K562 (cell line): Measurements from ENCODE around the gene TPD52L2. TPM values are rescaled to one million over a fixed set of nuclear protein-coding genes. Genes with fewer than 3 reads are reported as not detected.

Source experiments
- ATAC-seq: fragments of 200-7000 bp; cut with Tn5 transposase; 3 replicates; pipeline ENCODE4 v1.9.1; 2020; ENCODE audit warnings: moderate library complexity
- Bru-seq: library from RNA; stranded (reverse); fragments of 400-500 nt; gene quantifications from one replicate; lab custom pipeline; 2021; lab: Mats Ljungman, UMichigan
- BruChase-seq, 2 experiments: library from RNA; stranded (reverse); fragments of 400-500 nt; gene quantifications; one replicate each; lab custom pipeline; 2021; lab: Mats Ljungman, UMichigan
- BruUV-seq: library from RNA; stranded (reverse); fragments of 400-500 nt; replicated peaks from 2 replicates; lab custom pipeline; 2021; lab: Mats Ljungman, UMichigan
- CTCF ChIA-PET: fragments of 300-600 bp; formaldehyde crosslinking; extraction: SDS; loops from one replicate; lab custom pipeline; 2021; ENCODE audit warnings: low intra/inter-chr PET ratio; lab: Yijun Ruan, JAX
- POLR2A ChIA-PET: fragments of 300-600, 350-650 bp; sonication (Branson Sonifier 250); formaldehyde crosslinking; extraction: SDS; loops from one replicate; lab custom pipeline; 2021; ENCODE audit warnings: antibody characterized with exemption, inconsistent platforms; lab: Yijun Ruan, JAX
- DNase-seq, 4 experiments: peaks; one replicate each; pipeline versions ENCODE4 v3.0.0 to v3.0.0-alpha.2; 2011 to 2018; ENCODE audit warnings: low spot score in 3 of 4, mixed read lengths in 3 of 4; ENCODE audit errors: extremely low read depth in 1 of 4
- FAIRE-seq: peaks from 2 replicates; lab custom pipeline; 2011; peaks lifted over from hg19 to GRCh38; lab: Jason Lieb, UNC
- H2AFZ ChIP-seq: 2 replicates; pipeline ENCODE4 v1.6.0; 2011; ENCODE audit warnings: low read depth, low read length, control low read depth, inconsistent platforms
- H3K27ac ChIP-seq: fragments of 200-600 bp; 3 replicates; pipeline ENCODE4 v1.8.0; 2011; ENCODE audit warnings: low read depth, mild to moderate bottlenecking, control low read depth, inconsistent platforms, low read length, moderate library complexity, mixed read lengths; ENCODE audit errors: extremely low read depth
- H3K27me3 ChIP-seq, 2 experiments: fragments of 300-600 bp in 1 of 2; 2 replicates in 1 of 2; 3 replicates in 1 of 2; pipeline versions ENCODE4 v1.6.0 to v1.8.0; 2011; ENCODE audit warnings: inconsistent platforms in 2 of 2, low read length in 2 of 2, mild to moderate bottlenecking in 1 of 2, mixed read lengths in 1 of 2, moderate library complexity in 1 of 2; ENCODE audit not compliant: control insufficient read depth in 2 of 2, insufficient read depth in 2 of 2
- H3K36me3 ChIP-seq: fragments of 300-600 bp; 3 replicates; pipeline ENCODE4 v1.8.0; 2011; ENCODE audit warnings: mild to moderate bottlenecking, low read length, inconsistent platforms; ENCODE audit not compliant: control insufficient read depth, insufficient read depth
- H3K4me1 ChIP-seq, 2 experiments: fragments of 200-600 bp in 1 of 2; replicated peaks in 1 of 2; 2 replicates in 1 of 2; 3 replicates in 1 of 2; pipeline versions ENCODE4 v1.5.1 to v1.8.0; 2011; ENCODE audit warnings: inconsistent platforms in 2 of 2, low read length in 2 of 2, mild to moderate bottlenecking in 1 of 2, mixed read lengths in 1 of 2, moderate library complexity in 1 of 2; ENCODE audit not compliant: control insufficient read depth in 2 of 2, insufficient read depth in 2 of 2
- H3K4me2 ChIP-seq: 2 replicates; pipeline ENCODE4 v1.6.1; 2011; ENCODE audit warnings: low read length, control low read depth, inconsistent platforms, mixed read lengths; ENCODE audit not compliant: insufficient read depth
- H3K4me3 ChIP-seq: fragments of 200-600 bp; sonication (generic), shearing (Covaris generic); 2 replicates; pipeline ENCODE4 v1.5.1; 2016; ENCODE audit warnings: control low read depth, inconsistent platforms
- H3K79me2 ChIP-seq: fragments of 200-600 bp; 3 replicates; pipeline ENCODE4 v1.8.0; 2011; ENCODE audit warnings: low read length, inconsistent platforms; ENCODE audit not compliant: control insufficient read depth, insufficient read depth
- H3K9ac ChIP-seq, 2 experiments: 2 replicates each; pipeline versions ENCODE4 v1.6.0 to v1.6.1; 2011; ENCODE audit warnings: low read depth in 2 of 2, low read length in 2 of 2, control low read depth in 1 of 2, inconsistent platforms in 1 of 2, mild to moderate bottlenecking in 1 of 2, mixed read lengths in 1 of 2; ENCODE audit not compliant: insufficient read depth in 1 of 2
- H3K9me1 ChIP-seq: one replicate; pipeline ENCODE4 v1.6.0; 2011; ENCODE audit warnings: inconsistent platforms, mild to moderate bottlenecking, low read length, moderate library complexity; ENCODE audit not compliant: control insufficient read depth, insufficient read depth
- H3K9me3 ChIP-seq: replicated peaks from 2 replicates; pipeline ENCODE4 v1.5.1; 2011; ENCODE audit warnings: low read depth, low read length, inconsistent platforms; ENCODE audit not compliant: control insufficient read depth, insufficient read depth
- H4K20me1 ChIP-seq: replicated peaks from 2 replicates; pipeline ENCODE4 v1.6.1; 2011; ENCODE audit warnings: low read length, inconsistent platforms, mixed read lengths; ENCODE audit not compliant: control insufficient read depth, insufficient read depth
- CBX1 ChIP-seq: sonication (generic); IDR thresholded peaks from 2 replicates; pipeline ENCODE4 v1.6.1; 2016; ENCODE audit warnings: antibody characterized with exemption, low read depth, mild to moderate bottlenecking
- DMBX1 ChIP-seq: fragments of 250-450 bp; sonication (Bioruptor Pico); IDR thresholded peaks from 2 replicates; pipeline ENCODE4 v1.8.0; 2022; ENCODE audit warnings: inconsistent platforms, mild to moderate bottlenecking, moderate library complexity, borderline replicate concordance
- MTF1 ChIP-seq: fragments of 250-450 bp; sonication (Bioruptor Pico); IDR thresholded peaks from 2 replicates; pipeline ENCODE4 v1.9.0; 2021; ENCODE audit warnings: moderate library complexity, mild to moderate bottlenecking, inconsistent platforms, borderline replicate concordance
- RFX1 ChIP-seq: fragments of 450-650 bp; IDR thresholded peaks from 2 replicates; pipeline ENCODE4 v1.6.1; 2016; ENCODE audit warnings: mild to moderate bottlenecking, moderate library complexity
- STAT5B ChIP-seq: fragments of 250-450 bp; sonication (Bioruptor Pico); IDR thresholded peaks from 2 replicates; pipeline ENCODE4 v1.8.0; 2021; ENCODE audit warnings: mild to moderate bottlenecking, inconsistent platforms
- TEAD4 ChIP-seq, 2 experiments: sonication (generic) in 1 of 2; formaldehyde crosslinking in 1 of 2; IDR thresholded peaks; 2 replicates each; pipeline versions ENCODE4 v1.6.1 to v1.8.0; 2012 to 2022; ENCODE audit warnings: borderline replicate concordance in 1 of 2, inconsistent platforms in 1 of 2, low read length in 1 of 2, mild to moderate bottlenecking in 1 of 2, missing genetic modification reagents in 1 of 2
- ZFPM2 ChIP-seq: fragments of 250-450 bp; sonication (Bioruptor Pico); IDR thresholded peaks from 2 replicates; pipeline ENCODE4 v1.5.1; 2022; ENCODE audit warnings: mild to moderate bottlenecking
- ZNF3 ChIP-seq: fragments of 250-450 bp; sonication (Bioruptor Pico); IDR thresholded peaks from 2 replicates; pipeline ENCODE4 v1.5.0; 2021; ENCODE audit warnings: mild to moderate bottlenecking, moderate library complexity
- ZNF347 ChIP-seq: fragments of 450-650 bp; formaldehyde crosslinking; IDR thresholded peaks from 2 replicates; pipeline ENCODE4 v1.4.0; 2020; ENCODE audit warnings: low read depth, mild to moderate bottlenecking, moderate library complexity
- WGBS: fragments of 100-300 bp; shearing (Covaris generic); methylation state at CpG from one replicate; pipeline ENCODE4 v1.1.6; 2016; ENCODE audit warnings: low coverage, mixed read lengths; ENCODE audit not compliant: insufficient coverage; ENCODE audit errors: missing lambda C conversion rate; 5-methylcytosine and 5-hydroxymethylcytosine counted together
- in situ Hi-C: fragments of 300-500 bp; cut with MboI; formaldehyde crosslinking; loops from 4 replicates; pipeline ENCODE4 v1.15.0; 2018; ENCODE audit warnings: inconsistent platforms, mixed read lengths
- intact Hi-C: fragments of 100-400 bp; cut with micrococcal nuclease; formaldehyde crosslinking; loops from 2 replicates; pipeline ENCODE4 v1.14.2; 2022
- long read RNA-seq, 3 experiments: library from polyadenylated mRNA in 2 of 3; library from RNA in 1 of 3; unstranded in 2 of 3; stranded (forward) in 1 of 3; transcript quantifications; one replicate each; pipeline ENCODE4 v2.0.0, GENCODE V29; 2019 to 2022
- polyA minus RNA-seq, 3 experiments: library from RNA; depleted of rRNA, polyadenylated mRNA; stranded (reverse); fragments of >200 nt; gene quantifications; 2 replicates each; pipeline ENCODE4 v1.2.3, GENCODE V29; 2011
- polyA plus RNA-seq, 8 experiments: library from polyadenylated mRNA; depleted of rRNA in 4 of 8; stranded (reverse) in 5 of 8; unstranded in 3 of 8; fragments of >200 nt; fragmentation: Nextera tagmentation in 2 of 8; fragmentation: Illumina TruSeq in 1 of 8; extraction: Ambion mirVana in 2 of 8; extraction: Trizol in 1 of 8; gene quantifications; 2 replicates each; pipeline versions ENCODE4 v1.2.1 to v1.2.3, GENCODE V29; 2011 to 2014; ENCODE audit warnings: inconsistent platforms in 1 of 8, missing spikeins in 1 of 8
- total RNA-seq, 7 experiments: library from RNA; depleted of rRNA in 6 of 7; stranded (reverse); fragments of >200 nt in 6 of 7; fragmentation: Illumina TruSeq in 2 of 7; extraction: Trizol in 2 of 7; gene quantifications; 2 replicates each; pipeline versions ENCODE4 v1.2.1 to v1.2.3, GENCODE V29; 2011 to 2021; ENCODE audit warnings: low replicate concordance in 1 of 7
- TF ChIP-seq, protein P1 (sequence below): fragments of 450-650 bp; IDR thresholded peaks from 2 replicates; pipeline ENCODE4 v1.6.1; 2016; ENCODE audit warnings: mild to moderate bottlenecking
- TF ChIP-seq, protein P2 (sequence below): fragments of 450-650 bp; formaldehyde crosslinking; IDR thresholded peaks from 2 replicates; pipeline ENCODE4 v1.4.0; 2022; ENCODE audit warnings: mild to moderate bottlenecking, moderate library complexity

The TPD52L2 gene
- total RNA-seq (2011; cell fraction: chromatin; rRNA removed; ENCODE audit: low replicate concordance) = 66.8 and 118 TPM in 2 replicates
- 62.7 and 66.1 TPM in 2 replicates for total RNA-seq (2011; cell fraction: nucleolus; rRNA removed)
- total RNA-seq (2011; cell fraction: nucleoplasm; rRNA removed) = 60.7 and 71.2 TPM in 2 replicates
- 54.7 and 69.8 TPM in 2 replicates for total RNA-seq (2014; rRNA removed)
- total RNA-seq (2014; rRNA removed; fragmentation: Illumina TruSeq; extraction: Trizol) = 60.6 and 66.7 TPM in 2 replicates
- total RNA-seq (2015; rRNA removed; fragmentation: Illumina TruSeq; extraction: Trizol) = 74.6 and 76.2 TPM in 2 replicates
- 94.2 and 95.4 TPM in 2 replicates for total RNA-seq (2021)
- polyA plus RNA-seq (2011; rRNA removed) = 97.8 and 117 TPM in 2 replicates
- polyA plus RNA-seq (2011; cell fraction: cytosol; rRNA removed) = 109 and 128 TPM in 2 replicates
- polyA plus RNA-seq (2011; cell fraction: nucleus; rRNA removed) = 76.7 and 81.1 TPM in 2 replicates
- 73.1 and 95.5 TPM in 2 replicates for polyA plus RNA-seq (2012)
- 112 and 115 TPM in 2 replicates for polyA plus RNA-seq (2014; fragmentation: Illumina TruSeq; extraction: Trizol)
- polyA plus RNA-seq (2014; fragmentation: Nextera tagmentation; extraction: Ambion mirVana) = 1 to 10 TPM; 1.9 to 9.3 TPM
- polyA plus RNA-seq (2014; rRNA removed) = 98.5 and 99.5 TPM in 2 replicates
- 48.0 and 69.0 TPM in 2 replicates for polyA minus RNA-seq (2011; rRNA and poly(A)+ RNA removed)
- 69.2 and 82.6 TPM in 2 replicates for polyA minus RNA-seq (2011; cell fraction: cytosol; rRNA and poly(A)+ RNA removed)
- polyA minus RNA-seq (2011; cell fraction: nucleus; rRNA and poly(A)+ RNA removed) = 18.4 and 23.2 TPM in 2 replicates
- percentile 80 among the genes with signal in this experiment for Bru-seq, nascent RNA
- BruChase-seq, experiment 1, labeled RNA remaining after a 2-hour chase = percentile 90 among the genes with signal in this experiment
- percentile 91 among the genes with signal in this experiment for BruChase-seq, experiment 2, labeled RNA remaining after a 6-hour chase
- long read RNA-seq, experiment 1, full-length matches to known transcripts = 285 of 403 reads
- long read RNA-seq, experiment 1, partial matches to known transcripts = 93 of 403 reads
- long read RNA-seq, experiment 1, other reads (novel, unspliced or antisense) = 25 of 403 reads
- long read RNA-seq, experiment 2, full-length matches to known transcripts = 41 of 90 reads
- long read RNA-seq, experiment 2, partial matches to known transcripts = 45 of 90 reads
- long read RNA-seq, experiment 2, other reads (novel, unspliced or antisense) = 4 of 90 reads
- long read RNA-seq, experiment 3, transcript TPD52L2-203 (6 exons, 2,237 nt) = minor isoform, 45 of 164 reads
- long read RNA-seq, experiment 3, transcript TPD52L2-202 (7 exons, 2,297 nt) = major isoform, 105 of 164 reads
- long read RNA-seq, experiment 3, partial matches to known transcripts = 9 of 164 reads
- long read RNA-seq, experiment 3, other reads (novel, unspliced or antisense) = 3 of 164 reads

DNA sequence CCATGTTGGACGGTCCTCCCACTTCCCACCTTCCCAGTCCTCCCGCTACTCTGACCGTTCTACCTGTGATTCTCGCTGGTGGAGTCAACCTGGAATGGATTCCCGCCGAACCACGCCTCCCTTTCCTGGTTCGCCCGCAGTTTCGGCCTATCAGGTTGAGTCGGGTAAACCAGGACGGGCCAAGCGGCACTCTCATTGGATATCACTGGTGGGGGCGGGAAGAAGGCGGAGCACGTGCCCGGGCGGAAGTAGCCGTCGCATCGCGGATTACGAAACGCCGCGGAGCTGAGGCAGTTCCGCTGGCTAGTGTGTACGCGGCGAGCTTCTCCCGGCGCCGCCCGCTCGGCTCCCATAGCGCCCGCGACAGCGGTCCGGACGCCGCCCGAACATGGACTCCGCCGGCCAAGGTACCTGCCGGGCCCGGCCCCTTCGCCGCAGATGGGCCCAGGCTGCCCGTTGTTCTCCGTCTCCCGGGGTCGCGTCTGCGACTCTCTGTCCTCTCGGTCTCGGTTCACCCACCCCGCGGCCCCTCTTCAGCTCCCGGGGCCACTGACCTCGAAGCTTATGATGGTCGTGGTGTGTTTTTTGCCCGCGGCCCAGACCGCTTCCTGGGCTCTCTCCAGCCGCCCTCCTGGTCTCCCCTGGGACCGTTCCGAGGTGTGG is at the start of gene TPD52L2:
TPD52L2 (plus strand) TSS at position 293 of the 663 bp plus-strand sequence; CDS start at position 389, 96 bp downstream.
- Histone ChIP-seq H3K27ac (peak within 1 kb of the TSS; percentile 89), H3K4me1 (peaks cover 9 to 63% of the 10 kb centered on the region in 2 experiments; a peak in 4 of 5 replicates), H3K79me2 (peaks cover 51% of the 10 kb centered on the region), H4K20me1 (no peaks in the 10 kb centered on the region), H3K9ac (peak within 1 kb of the TSS; percentile 93 to 97), H3K4me3 (peak within 1 kb of the TSS; percentile 95), H3K27me3 (no peaks in the 10 kb centered on the region), H3K9me3 (no peaks in the 10 kb centered on the region), H3K9me1 (no peaks in the 10 kb centered on the region), H2AFZ (peak within 1 kb of the TSS; percentile 82), H3K4me2 (peak within 1 kb of the TSS; percentile 85), H3K36me3 (peaks cover 50% of the 10 kb centered on the region)
- under 1% methylated on average over 62 of the region's 68 CpGs for WGBS
- DNase-seq = peak; percentile 94 to 99 (median 97)
- ATAC-seq = peak; percentile 91
- in situ Hi-C loops = loop anchor here (5.0 kb wide), 1 partner anchor 158 kb away; the partner anchor contains the start of genes ARFRP1 and ZGPAT
- peak; percentile 100 for FAIRE-seq
- intact Hi-C loops = loop anchor here (2.0 to 10.0 kb wide), 4 partner anchors 46 to 310 kb away; partner anchors contain the start of genes ARFRP1, FNDC11 and SAMD10
- ChIA-PET CTCF (interaction anchor here (0.7 to 2.4 kb wide), 5 partner anchors 21 to 285 kb away, joined by 3 to 18 read pairs (median 3); partner anchors contain the start of genes ARFRP1 and ZGPAT), POLR2A (interaction anchor here (0.5 to 3.2 kb wide), 28 partner anchors 9 to 805 kb away, joined by 3 to 39 read pairs (median 3); partner anchors contain the start of genes ARFRP1, DNAJC5, RTEL1 and STMN3)
- BruUV-seq = no TSS peak
- TF ChIP-seq CBX1 (0 out of 2 replicates have a peak, but pooled peaks have one; percentile 53), STAT5B (no peak), MTF1 (CRISPR knock-in tag) (no peak), ZNF347 (CRISPR knock-in tag) (no peak), ZNF3 (CRISPR knock-in tag) (no peak), TEAD4 (IDR thresholded peaks at IDR 0.05; ENCODE audit: low read length) (peak; percentile 40; the same call in 1 of the 2 replicates), TEAD4 (CRISPR knock-in tag; IDR thresholded peaks at IDR 0.05; ENCODE audit: borderline replicate concordance) (no peak), ZFPM2 (CRISPR knock-in tag) (no peak), RFX1 (no peak), DMBX1 (CRISPR knock-in tag) (no peak)
- TF ChIP-seq, protein P1, sequence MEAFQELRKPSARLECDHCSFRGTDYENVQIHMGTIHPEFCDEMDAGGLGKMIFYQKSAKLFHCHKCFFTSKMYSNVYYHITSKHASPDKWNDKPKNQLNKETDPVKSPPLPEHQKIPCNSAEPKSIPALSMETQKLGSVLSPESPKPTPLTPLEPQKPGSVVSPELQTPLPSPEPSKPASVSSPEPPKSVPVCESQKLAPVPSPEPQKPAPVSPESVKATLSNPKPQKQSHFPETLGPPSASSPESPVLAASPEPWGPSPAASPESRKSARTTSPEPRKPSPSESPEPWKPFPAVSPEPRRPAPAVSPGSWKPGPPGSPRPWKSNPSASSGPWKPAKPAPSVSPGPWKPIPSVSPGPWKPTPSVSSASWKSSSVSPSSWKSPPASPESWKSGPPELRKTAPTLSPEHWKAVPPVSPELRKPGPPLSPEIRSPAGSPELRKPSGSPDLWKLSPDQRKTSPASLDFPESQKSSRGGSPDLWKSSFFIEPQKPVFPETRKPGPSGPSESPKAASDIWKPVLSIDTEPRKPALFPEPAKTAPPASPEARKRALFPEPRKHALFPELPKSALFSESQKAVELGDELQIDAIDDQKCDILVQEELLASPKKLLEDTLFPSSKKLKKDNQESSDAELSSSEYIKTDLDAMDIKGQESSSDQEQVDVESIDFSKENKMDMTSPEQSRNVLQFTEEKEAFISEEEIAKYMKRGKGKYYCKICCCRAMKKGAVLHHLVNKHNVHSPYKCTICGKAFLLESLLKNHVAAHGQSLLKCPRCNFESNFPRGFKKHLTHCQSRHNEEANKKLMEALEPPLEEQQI = no peak
- TF ChIP-seq, protein P2, sequence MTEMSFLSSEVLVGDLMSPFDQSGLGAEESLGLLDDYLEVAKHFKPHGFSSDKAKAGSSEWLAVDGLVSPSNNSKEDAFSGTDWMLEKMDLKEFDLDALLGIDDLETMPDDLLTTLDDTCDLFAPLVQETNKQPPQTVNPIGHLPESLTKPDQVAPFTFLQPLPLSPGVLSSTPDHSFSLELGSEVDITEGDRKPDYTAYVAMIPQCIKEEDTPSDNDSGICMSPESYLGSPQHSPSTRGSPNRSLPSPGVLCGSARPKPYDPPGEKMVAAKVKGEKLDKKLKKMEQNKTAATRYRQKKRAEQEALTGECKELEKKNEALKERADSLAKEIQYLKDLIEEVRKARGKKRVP (CRISPR knock-in tag) = no peak
